GM18868 (cell line): ENCODE data around the gene U2AF1L4.
A peak's percentile ranks its signal among the peaks of the same experiment; 100 is the strongest.

Experiments used
- ATAC-seq: cut with Tn5 transposase; IDR thresholded peaks from one replicate; pipeline ENCODE4 v1.9.1; 2021; ENCODE audit warnings: mild to moderate bottlenecking, moderate library complexity; ENCODE audit not compliant: unreplicated experiment

Gene U2AF1L4

DNA sequence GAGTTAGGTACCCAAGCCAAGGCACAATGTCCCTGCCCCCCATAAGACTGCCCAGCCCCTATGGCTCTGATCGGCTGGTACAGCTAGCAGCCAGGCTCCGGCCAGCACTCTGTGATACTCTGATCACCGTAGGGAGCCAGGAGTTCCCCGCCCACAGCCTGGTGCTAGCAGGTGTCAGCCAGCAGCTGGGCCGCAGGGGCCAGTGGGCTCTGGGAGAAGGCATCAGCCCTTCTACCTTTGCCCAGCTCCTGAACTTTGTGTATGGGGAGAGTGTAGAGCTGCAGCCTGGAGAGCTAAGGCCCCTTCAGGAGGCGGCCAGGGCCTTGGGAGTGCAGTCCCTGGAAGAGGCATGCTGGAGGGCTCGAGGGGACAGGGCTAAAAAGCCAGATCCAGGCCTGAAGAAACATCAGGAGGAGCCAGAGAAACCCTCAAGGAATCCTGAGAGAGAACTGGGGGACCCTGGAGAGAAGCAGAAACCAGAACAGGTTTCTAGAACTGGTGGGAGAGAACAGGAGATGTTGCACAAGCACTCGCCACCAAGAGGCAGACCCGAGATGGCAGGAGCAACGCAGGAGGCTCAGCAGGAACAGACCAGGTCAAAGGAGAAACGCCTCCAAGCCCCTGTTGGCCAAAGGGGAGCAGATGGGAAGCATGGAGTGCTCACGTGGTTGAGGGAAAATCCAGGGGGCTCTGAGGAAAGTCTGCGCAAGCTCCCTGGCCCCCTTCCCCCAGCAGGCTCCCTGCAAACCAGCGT, 30.4 kb downstream of the U2AF1L4 start:
- no peak for ATAC-seq

- ATAC-seq: no peak
Observed at GRCh38 chr19:35713904-35714495, 31.2 kb downstream of the U2AF1L4 start.

DNA sequence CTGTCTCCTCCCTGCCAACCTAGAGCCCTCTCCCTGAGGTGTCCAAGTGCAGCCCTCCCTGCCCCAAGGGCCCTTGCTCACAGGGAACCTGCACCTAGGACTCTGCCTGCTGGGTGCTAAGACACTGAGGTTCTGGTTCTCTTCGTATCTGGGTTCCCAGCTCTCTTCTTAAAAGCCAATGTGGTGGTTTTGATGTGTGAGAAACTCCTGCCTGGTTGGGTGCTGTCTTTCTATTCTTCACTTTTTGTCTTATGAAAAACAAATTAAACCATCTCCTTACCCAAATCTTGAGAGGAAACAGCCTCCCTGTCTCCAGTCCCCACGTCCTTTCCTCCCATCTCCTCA, 31.7 kb downstream of the U2AF1L4 start:
- ATAC-seq: no peak

GRCh38 chr19:35712567-35713505, 32.4 kb downstream of the U2AF1L4 start:
- ATAC-seq: no peak

GRCh38 chr19:35710784-35711723, 34.2 kb downstream of the U2AF1L4 start:
- peak; percentile 43 for ATAC-seq

- no peak for ATAC-seq
Observed at GRCh38 chr19:35708391-35708790, 36.8 kb downstream of the U2AF1L4 start.

DNA sequence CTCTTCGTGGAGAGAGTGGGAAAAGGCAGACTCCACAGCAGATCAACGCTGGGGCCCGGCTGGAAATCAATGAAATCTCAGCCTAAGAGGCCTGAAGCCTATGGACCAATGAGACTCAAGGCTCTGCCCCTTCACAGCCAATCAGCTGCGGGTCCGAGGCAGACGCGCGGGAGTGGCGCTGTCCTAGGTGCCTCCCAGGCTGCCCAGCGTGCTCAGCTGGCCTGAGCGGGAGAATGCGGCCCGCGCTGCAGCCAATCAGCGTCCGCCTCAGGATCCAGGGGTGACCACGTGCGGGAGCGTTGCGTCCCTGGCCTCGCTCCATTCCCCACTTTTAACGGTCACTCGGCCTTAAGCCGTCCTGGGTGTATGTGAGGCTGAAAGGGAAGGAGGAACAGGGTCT, 41.0 kb downstream of the U2AF1L4 start, which contains the start of gene ZBTB32:
Gene ZBTB32 (plus strand): TSS at position 341 of the 400 bp plus-strand sequence. CDS start 10,069 bp downstream, outside the sequence.
- no peak for ATAC-seq

DNA sequence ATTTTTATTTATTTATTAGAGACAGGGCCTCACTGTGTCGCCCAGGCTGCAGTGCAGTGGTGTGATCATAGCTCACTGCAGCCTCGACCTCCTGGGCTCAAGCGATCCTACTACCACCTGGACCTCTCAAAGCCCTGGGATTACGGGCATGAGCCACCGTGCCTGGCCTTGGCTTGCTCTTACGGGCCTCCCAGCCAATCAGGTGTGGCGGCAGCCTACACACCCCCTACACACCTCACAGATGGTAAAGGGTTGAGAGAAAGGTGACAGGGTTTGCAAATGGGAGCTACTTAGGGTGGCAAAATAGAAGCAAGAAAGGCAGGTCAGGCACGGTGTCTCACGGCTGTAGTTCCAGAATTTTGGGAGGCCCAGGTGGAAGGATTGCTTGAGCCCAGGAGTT, 41.9 kb downstream of the U2AF1L4 start:
- no peak for ATAC-seq

DNA sequence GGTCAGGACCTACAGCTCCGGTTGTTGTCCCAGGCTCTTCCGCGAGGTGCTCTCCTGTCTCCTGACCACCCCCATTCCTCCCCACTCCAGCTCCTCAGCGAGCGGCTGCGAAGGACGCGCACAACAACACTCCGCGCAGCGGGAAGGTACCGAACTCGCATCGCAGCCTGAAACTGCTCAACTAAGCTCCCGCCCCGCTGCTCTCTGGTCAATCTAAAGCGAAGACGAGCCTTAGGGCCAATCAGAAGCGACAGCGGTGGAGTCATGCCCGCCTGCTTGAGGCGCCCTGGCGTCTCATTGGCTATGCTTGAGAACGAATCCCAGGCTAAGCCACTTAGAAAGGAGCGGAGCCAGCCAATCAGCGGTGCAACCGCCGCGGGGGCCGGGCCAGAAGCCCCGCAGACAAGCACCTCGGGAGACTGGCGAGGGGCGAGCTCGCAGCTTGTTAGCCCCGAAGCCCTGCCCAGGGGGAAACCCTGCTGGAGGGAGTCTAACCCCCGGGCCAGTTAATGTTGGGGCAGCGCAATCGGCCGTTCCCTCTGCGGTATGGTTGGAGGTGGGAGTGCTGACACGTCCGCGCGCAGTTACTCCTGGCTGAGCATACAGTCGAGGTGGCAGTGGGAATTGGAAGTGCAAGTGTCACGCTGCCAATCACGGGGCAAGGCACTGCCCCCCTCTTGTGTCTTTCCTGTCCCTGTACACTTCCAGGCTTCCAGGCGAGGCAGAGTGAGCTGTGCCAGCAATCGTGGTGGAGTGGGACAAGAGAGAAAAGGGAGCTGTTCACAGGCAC, 42.8 kb downstream of the U2AF1L4 start:
- peak; percentile 96 for ATAC-seq

DNA sequence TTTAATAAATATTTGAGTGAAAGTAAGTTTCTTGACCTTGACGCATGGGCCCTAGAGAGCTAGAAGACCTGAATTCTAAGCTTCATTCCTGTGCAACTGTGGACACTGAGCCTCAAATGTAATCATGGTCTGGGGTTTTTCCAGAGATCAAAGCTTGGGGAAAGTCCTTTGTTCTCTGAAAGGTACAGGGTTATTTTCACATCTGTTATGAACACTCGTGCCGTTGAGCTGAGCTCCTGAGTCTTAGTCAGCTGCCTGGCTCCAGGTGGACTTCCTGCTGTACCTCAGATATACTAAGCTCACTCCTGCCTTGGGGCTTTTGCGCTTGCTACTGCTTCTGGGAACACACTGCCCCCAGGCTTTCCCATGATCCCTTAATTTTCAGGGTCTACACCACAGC, 48.4 kb downstream of the U2AF1L4 start:
- no peak for ATAC-seq

DNA sequence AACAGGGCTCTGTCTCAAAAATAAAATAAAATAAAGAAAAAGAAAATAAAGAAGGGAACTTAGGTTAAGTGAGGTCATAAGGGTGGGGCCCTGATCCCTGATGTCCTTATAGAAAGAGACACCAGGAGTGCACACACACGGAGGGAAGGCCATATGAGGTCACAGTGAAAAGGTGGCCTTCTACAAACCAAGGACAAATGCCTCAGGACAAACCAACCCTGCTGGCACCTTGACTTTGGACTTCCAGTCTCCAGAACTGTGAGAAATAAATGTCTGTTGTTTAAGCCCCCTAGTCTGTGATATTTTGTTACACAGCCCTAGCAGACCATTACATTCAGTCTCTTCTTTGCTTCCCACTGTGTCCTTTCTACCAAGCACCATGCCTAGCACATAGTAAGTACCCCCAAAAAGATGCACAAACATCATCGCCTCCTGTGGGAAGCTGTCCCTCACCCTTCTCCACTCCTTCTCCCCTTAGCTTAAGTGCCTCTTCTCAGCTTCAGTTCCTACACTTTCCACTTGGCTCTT, 49.3 kb downstream of the U2AF1L4 start:
- no peak for ATAC-seq

DNA sequence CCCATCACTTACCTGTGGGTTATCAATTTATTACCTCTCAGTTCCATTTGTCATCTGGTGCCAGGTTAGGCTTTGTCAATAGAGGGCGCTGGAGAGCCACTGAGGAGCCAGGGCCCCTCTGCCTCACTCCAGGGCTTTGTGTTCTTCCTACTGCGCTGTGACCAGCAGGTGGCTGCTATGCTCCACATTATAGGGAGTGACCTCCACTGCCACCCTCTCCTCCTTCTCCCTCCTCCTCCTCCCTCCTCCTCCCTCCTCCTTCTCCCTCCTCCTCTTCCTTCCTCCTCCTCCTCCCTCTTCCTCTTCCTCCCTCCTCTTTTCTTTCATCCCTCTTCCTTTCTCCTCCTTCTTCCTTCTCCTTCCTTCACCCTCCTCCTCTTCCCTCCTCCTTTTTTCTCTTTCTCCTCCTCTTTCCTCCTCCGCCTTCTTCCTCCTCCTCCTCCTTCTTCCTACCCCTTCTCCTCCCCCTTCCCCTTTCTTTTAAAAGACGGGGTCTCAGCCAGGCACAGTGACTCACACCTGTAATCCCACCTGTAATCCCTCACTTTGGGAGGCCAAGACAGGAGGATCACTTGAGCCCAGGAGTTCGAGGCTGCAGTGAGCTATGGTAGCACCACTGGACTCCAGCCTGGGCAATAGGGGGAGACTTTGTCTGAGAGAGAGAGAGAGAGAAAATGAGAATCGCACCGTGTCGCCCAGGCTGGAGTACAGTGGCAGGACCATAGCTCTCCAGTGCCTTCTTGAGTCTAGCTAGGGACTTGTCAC, 51.2 kb downstream of the U2AF1L4 start:
- ATAC-seq: peak; percentile 74

DNA sequence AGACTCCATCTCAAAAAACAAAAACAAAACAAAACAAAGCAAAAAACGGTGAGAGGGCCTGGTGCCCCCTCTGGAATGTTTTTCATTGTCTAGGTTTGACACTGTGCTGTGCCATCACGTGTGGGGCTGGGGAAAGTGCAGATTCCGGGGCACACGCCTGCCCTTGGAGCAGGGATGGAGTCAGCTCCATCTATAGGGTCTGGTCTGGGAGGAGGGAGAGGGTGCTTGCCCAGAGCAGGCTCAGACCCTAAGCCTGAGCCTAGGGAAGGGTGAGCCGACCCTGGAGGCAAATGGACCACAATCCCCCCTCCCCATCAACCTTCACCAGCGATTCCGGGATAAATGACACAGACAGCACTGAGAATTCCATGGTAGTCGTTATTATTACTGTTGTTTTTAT, 51.8 kb downstream of the U2AF1L4 start:
- ATAC-seq: no peak
